IPS-15b (cell line): ENCODE results near the gene GNAQ.

Source experiments
- H3K27me3 ChIP-seq: one replicate; pipeline ENCODE4 v1.6.1; 2013; ENCODE audit warnings: low read length; ENCODE audit not compliant: control insufficient read depth, insufficient read depth
- H3K36me3 ChIP-seq: one replicate; pipeline ENCODE4 v1.6.1; 2013; ENCODE audit warnings: low read length; ENCODE audit not compliant: control insufficient read depth, insufficient read depth
- H3K4me1 ChIP-seq: one replicate; pipeline ENCODE4 v1.6.1; 2013; ENCODE audit warnings: mild to moderate bottlenecking, low read length; ENCODE audit not compliant: control insufficient read depth, insufficient read depth
- H3K4me3 ChIP-seq: one replicate; pipeline ENCODE4 v1.5.1; 2013; ENCODE audit warnings: low read depth, low read length
- H3K9ac ChIP-seq: one replicate; pipeline ENCODE4 v1.6.1; 2013; ENCODE audit warnings: low read depth, mild to moderate bottlenecking, low read length
- H3K9me3 ChIP-seq: one replicate; pipeline ENCODE4 v1.6.1; 2013; ENCODE audit warnings: mild to moderate bottlenecking, low read length; ENCODE audit not compliant: control insufficient read depth, insufficient read depth

Gene GNAQ

DNA sequence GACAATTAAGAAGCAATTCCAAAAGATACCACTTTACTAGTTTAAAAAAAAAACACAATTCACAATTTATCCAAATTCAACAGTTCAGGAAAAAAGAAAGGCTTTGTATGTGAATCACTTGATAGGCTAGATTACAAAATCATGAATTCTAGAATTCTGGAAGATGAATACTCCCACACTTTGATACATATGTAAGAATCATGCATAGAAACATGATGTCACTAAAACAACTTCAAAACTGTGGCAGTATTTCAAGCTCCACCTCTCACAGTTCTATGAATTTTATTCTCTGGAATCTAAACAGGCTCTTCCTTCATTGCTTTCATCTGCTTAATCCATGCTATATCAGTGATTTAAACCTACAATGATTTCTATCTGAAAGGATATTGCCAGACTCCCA lies 51.0 kb downstream of the GNAQ start:
- Histone ChIP-seq H3K4me1 (peaks cover 16% of the 10 kb centered on the region), H3K27me3 (no peaks in the 10 kb centered on the region), H3K4me3 (no peak overlapping the region), H3K9me3 (no peaks in the 10 kb centered on the region), H3K36me3 (no peaks in the 10 kb centered on the region), H3K9ac (no peak overlapping the region)

DNA sequence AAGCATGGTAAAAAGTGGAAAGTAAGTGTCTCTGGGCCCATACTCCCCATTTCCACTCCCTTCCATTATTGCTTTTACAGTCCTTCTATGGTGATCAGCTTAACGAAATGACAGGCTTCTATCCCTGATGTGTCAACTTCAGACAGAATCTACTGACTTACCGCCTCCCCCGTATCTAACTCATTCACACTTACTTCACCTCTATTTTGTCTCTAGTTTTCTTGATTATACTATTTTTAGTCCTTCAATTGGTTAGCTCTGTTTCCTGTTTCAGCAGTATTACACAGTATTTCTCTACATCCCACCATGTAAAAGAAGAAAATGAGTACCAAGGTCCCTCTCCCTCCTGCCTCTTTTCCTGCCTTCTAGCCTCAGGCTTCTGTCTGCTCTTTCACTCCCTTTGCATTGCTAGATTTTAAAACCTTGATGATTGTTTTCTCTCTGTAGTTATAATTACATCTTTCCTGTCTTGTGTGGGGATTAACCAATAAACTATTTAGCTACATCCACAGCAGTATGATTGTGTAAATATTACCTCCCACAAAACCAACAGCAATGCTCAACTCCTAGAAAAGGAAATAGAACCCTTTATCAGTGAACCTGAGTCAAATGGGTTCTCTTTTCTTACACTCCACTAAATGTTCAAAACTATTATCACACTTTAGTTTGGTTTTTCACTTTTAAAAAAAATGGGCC lies 53.4 kb downstream of the GNAQ start:
- Histone ChIP-seq H3K9ac (no peak overlapping the region), H3K4me1 (peaks cover 16% of the 10 kb centered on the region), H3K36me3 (no peaks in the 10 kb centered on the region)

DNA sequence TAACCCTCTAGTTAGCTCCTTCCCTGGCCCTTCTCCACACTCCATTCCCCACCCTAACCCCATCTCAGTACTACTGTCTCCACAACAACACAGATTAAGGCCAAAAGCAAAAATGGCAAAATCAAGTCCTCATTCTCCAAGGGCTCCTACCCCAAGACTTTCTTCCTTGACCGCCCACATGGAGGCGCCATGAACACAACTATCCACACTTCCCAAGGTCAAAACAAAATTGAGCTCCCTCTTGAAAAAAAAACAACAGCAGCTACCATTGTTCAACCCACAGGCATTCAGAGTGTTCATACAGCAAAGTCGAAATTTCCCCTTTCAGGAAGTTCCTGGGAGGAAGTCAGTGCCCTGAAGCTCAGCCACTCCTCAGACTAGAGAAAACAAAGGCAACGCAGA lies 54.4 kb downstream of the GNAQ start:
- Histone ChIP-seq H3K4me1 (peaks cover 16% of the 10 kb centered on the region), H3K36me3 (no peaks in the 10 kb centered on the region), H3K4me3 (no peak overlapping the region), H3K9me3 (no peaks in the 10 kb centered on the region), H3K27me3 (no peaks in the 10 kb centered on the region), H3K9ac (no peak overlapping the region)

More for the DNA sequence above, 53.4 kb downstream of the GNAQ start:
- Histone ChIP-seq H3K4me3 (no peak overlapping the region), H3K27me3 (no peaks in the 10 kb centered on the region), H3K9me3 (no peaks in the 10 kb centered on the region)

DNA sequence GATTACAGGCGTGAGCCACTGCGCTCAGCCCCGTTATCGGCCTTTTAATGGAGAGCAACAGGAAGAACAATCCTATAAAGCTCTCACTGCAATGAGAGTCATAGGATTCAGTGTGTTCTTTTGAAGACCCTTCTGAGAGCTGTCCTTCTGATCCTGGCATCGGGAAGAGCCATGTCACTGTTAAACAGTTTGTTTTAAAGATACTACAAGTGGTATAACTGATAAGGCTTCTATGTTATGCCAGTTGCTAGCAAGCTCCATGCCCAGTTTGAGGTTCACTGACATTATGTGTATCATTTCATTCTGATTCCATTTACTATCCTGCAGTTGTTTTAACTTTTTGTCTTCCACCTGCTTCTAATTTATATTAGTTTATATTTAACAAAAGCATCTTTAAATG lies 55.8 kb downstream of the GNAQ start:
- Histone ChIP-seq H3K36me3 (no peaks in the 10 kb centered on the region), H3K9me3 (no peaks in the 10 kb centered on the region), H3K4me3 (no peak overlapping the region), H3K4me1 (peaks cover 16% of the 10 kb centered on the region), H3K9ac (no peak overlapping the region), H3K27me3 (no peaks in the 10 kb centered on the region)

DNA sequence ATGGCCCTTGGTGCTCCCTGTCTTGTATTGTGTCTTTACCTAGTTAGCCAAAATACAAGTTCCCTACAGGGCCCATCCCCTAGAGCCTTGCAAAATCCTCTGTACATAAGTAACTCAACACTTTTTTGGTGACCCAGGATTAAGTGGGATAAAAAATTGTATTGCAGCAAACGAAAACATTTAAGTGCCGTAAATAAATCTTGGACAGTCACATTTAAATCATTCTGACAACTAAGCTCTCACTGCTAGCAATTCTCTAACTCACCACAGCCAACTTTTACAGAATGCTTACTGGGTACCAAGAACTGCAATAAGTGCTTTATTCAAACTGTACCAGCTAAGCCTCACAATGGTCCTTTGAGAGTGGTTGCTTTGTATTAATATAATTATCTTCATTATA lies 56.6 kb downstream of the GNAQ start:
- no peak overlapping the region for H3K9ac ChIP-seq
- H3K27me3 ChIP-seq: no peaks in the 10 kb centered on the region
- no peak overlapping the region for H3K4me3 ChIP-seq
- no peaks in the 10 kb centered on the region for H3K36me3 ChIP-seq
- peaks cover 15% of the 10 kb centered on the region for H3K4me1 ChIP-seq
- H3K9me3 ChIP-seq: no peaks in the 10 kb centered on the region

DNA sequence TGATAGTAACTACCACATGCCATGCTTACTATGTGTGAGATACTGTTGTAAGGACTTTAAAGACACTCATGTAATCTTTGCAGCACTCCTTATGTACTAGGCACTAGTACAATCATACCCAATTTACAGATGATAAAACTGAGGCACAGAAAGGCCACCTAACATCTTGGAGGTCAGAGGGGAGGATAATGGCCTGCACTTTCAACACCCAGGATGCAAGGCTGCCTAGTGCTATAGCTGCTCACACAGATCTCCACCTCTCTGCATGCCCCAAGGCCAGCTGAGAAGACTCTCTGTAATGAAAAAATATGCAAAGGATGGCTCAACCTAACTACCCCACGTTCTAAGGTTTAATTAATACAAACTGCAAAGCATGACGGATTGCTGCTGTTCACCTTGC lies 57.2 kb downstream of the GNAQ start:
- no peaks in the 10 kb centered on the region for H3K36me3 ChIP-seq
- no peaks in the 10 kb centered on the region for H3K9me3 ChIP-seq
- H3K9ac ChIP-seq: no peak overlapping the region
- no peak overlapping the region for H3K4me3 ChIP-seq
- H3K4me1 ChIP-seq: peaks cover 9% of the 10 kb centered on the region
- no peaks in the 10 kb centered on the region for H3K27me3 ChIP-seq

DNA sequence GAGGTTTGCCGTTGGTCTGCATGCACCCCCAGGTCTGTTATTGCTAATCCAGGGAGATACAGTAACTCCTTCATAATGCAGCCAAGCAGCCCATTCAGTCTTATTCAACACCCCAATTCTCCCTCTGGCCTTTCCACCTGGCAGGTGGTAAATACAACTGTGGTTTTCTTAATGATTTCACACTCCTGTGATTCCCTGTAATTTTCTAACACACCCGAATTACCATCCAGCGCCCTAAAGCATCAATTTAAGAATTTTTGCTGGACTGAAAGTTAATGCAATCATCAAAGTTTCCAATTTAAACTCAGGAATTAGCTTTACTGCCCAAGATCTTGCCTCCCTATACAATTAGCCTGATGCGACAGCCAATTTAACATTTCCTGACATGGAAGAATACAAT lies 62.5 kb downstream of the GNAQ start:
- Histone ChIP-seq H3K9ac (no peak overlapping the region), H3K36me3 (no peaks in the 10 kb centered on the region), H3K27me3 (no peaks in the 10 kb centered on the region), H3K4me3 (no peak overlapping the region), H3K4me1 (peaks cover 4% of the 10 kb centered on the region), H3K9me3 (no peaks in the 10 kb centered on the region)

DNA sequence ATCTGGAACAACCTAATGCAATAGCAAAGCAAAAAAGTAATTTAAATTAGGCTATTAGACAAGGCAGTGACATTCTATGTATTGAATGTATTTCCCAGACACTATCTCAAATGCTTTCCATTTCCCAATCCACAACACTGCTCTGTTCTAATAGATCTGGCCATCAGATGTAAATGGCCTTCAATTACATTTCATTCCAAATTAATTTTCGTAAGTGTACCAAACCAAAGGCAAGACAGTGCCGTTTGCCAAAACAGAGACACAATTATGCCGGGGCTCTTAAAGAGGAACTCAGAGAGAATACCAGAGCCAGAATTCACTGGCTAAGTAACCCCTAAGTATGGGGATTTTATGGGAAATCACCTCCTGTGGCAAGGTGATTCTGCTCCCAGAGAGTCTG lies 63.1 kb downstream of the GNAQ start:
- Histone ChIP-seq H3K9ac (no peak overlapping the region), H3K4me1 (peaks cover 4% of the 10 kb centered on the region), H3K4me3 (no peak overlapping the region), H3K9me3 (no peaks in the 10 kb centered on the region), H3K27me3 (no peaks in the 10 kb centered on the region), H3K36me3 (no peaks in the 10 kb centered on the region)

DNA sequence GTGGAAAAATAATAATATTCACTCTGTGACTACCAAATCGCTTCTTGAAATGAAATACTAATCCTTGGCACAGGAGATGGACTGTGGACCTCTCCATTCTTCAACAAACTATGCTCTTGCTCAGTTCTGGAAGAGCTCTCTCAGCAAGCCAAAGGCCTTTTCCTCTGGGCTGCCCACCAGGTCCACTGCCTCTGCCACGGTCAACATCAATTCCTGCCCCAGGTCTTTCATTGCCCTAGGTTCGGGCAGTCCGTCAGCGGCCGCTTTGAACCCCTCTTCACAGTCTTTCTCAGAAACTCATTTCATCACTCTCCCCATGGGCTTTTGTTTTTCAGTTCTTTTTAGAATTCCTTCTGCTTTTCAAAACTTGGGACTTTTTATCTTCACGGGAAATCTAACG lies 64.9 kb downstream of the GNAQ start:
- H3K27me3 ChIP-seq: no peaks in the 10 kb centered on the region
- no peak overlapping the region for H3K9ac ChIP-seq
- no peak overlapping the region for H3K4me3 ChIP-seq
- H3K36me3 ChIP-seq: no peaks in the 10 kb centered on the region
- H3K9me3 ChIP-seq: no peaks in the 10 kb centered on the region
- H3K4me1 ChIP-seq: peaks cover 4% of the 10 kb centered on the region

DNA sequence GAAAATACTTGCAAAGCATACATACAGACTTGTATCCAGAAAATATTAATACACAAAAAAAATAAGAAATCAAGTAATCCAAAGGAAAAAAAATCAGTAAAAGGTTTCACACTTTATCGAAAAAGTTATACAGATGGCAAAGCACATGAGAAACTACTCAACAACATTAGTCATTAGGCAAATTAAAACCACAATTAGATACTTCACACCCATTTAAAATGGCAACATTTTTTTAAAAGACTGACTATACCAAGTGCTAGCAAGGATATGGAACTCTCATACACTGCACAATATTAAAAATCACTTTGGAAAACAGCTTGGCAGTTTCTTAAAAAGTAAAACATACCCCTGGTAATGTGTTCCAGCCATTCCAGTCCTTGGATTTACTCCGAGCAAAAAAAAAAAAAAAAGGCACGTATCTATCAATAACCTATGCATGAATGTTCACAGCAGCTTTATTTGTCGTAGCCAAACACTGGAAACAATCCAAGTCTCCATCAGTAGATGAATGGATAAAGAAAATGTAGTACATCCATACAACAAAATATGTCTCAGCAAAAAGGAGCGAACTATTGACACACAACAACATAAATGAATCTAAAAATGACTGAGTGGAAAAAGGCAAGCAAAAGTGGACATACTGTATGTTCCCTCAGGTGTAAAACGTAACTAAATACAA lies 66.0 kb downstream of the GNAQ start:
- H3K36me3 ChIP-seq: no peaks in the 10 kb centered on the region
- H3K9me3 ChIP-seq: no peaks in the 10 kb centered on the region
- no peaks in the 10 kb centered on the region for H3K27me3 ChIP-seq
- H3K9ac ChIP-seq: no peak overlapping the region
- no peak overlapping the region for H3K4me3 ChIP-seq
- H3K4me1 ChIP-seq: peaks cover 9% of the 10 kb centered on the region

DNA sequence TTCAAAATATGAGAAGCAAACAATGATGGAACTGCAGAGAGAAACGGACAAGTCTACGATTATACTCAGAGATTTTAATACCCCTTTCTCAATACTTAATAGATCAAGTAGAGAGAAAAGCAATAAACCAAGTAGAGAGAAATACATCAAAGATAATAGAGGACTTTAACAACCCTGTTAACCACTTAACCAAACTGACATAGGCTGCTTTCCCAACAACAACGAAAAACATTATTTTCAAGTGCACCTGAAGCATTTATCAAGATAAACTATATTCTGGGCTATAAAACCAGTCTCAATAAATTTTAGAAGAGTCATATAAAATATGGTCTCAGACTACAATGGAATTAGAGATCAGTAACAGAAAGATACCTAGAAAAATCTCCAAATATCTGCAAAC lies 67.4 kb downstream of the GNAQ start:
- Histone ChIP-seq H3K4me1 (peaks cover 15% of the 10 kb centered on the region), H3K9ac (no peak overlapping the region), H3K9me3 (no peaks in the 10 kb centered on the region), H3K27me3 (no peaks in the 10 kb centered on the region), H3K36me3 (no peaks in the 10 kb centered on the region), H3K4me3 (no peak overlapping the region)

DNA sequence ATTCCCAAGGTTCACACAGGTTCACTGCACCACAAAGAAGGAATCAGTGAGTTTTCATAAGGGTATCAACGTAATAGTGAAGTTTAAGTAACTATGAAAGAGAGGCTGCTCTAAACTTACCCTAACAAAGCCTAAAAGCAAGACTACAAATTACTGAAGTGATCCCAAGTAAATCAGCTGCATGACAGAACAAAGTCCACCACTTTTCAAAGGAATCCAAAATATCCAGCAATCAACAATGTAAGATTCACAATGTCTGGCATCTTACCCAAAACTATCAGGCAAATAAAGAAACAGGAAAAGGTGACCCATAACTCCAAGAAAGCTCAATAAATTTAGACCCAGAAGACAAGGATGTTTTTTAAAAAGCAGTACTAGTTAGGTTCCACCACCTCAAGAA lies 70.1 kb downstream of the GNAQ start:
- no peak overlapping the region for H3K9ac ChIP-seq
- H3K9me3 ChIP-seq: no peaks in the 10 kb centered on the region
- no peak overlapping the region for H3K4me3 ChIP-seq
- H3K4me1 ChIP-seq: peaks cover 21% of the 10 kb centered on the region
- H3K27me3 ChIP-seq: no peaks in the 10 kb centered on the region
- no peaks in the 10 kb centered on the region for H3K36me3 ChIP-seq
